ENCODE data around the gene PHF20. TPM values are rescaled to one million over a fixed set of nuclear protein-coding genes. Genes with fewer than 3 reads are reported as not detected.

The PHF20 gene
- total RNA-seq, 1 experiment from 2014 or later, result 56.7 TPM

DNA sequence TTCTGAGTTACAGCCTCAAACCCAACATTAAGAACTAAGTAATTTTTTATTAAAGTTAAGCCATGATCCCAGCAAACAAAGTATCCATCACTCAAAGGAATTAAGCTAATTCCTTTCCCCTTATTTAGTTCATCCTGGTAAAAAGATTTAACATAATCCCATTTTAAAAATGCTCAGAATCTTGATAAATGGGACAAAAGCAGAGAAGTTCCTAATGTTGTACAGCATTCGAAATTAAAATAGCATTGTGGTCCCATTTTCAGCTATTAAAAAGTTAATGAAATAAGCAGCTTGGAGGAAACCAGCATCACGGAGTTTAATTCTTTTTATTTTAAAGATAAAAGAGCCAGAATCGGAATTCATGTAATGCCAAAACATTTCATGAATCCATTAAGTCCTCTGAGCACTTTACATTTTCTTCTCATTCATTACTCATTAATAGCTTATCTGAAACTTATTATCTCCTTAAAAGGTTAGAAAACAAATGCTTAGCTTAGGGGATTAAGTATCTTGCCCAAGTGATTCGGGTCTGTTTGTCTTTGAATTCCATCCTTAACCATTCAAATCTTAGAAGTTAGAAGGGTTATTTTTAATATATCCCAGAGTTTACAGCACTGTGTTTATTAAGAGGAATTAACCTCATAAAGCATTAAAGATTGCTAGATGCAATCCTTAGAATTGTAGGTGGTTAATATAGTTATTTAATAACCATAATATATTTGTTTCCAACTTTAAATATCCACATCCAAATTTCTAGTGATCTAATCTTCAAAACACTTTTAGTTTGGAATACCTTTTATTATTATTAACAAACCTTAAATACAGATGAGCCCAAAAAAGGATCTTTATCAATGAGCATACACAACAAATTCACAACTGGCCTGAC is 41.0 kb upstream of the PHF20 start:
- no TSS peak for BruUV-seq (replicated peaks)
- TF ChIP-seq, protein P1, sequence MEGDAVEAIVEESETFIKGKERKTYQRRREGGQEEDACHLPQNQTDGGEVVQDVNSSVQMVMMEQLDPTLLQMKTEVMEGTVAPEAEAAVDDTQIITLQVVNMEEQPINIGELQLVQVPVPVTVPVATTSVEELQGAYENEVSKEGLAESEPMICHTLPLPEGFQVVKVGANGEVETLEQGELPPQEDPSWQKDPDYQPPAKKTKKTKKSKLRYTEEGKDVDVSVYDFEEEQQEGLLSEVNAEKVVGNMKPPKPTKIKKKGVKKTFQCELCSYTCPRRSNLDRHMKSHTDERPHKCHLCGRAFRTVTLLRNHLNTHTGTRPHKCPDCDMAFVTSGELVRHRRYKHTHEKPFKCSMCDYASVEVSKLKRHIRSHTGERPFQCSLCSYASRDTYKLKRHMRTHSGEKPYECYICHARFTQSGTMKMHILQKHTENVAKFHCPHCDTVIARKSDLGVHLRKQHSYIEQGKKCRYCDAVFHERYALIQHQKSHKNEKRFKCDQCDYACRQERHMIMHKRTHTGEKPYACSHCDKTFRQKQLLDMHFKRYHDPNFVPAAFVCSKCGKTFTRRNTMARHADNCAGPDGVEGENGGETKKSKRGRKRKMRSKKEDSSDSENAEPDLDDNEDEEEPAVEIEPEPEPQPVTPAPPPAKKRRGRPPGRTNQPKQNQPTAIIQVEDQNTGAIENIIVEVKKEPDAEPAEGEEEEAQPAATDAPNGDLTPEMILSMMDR (IDR thresholded peaks at IDR 0.05; ENCODE audit: unreplicated experiment), result no peak
- intact Hi-C loops (cut with micrococcal nuclease; ENCODE audit: unreplicated experiment), result no loop called here
- Mint-ChIP-seq H3K4me1 (ENCODE audit: low read depth, unreplicated experiment) (peaks cover 27% of the 10 kb centered on the region), H3K4me3 (ENCODE audit: low read depth, unreplicated experiment) (no peak overlapping the region), H3K27ac (ENCODE audit: unreplicated experiment) (peak overlapping the region; percentile 2), H3K9me3 (ENCODE audit: low read depth, unreplicated experiment) (no peaks in the 10 kb centered on the region), H3K27me3 (ENCODE audit: unreplicated experiment) (no peaks in the 10 kb centered on the region), H3K36me3 (ENCODE audit: insufficient read depth, unreplicated experiment) (peaks cover 96% of the 10 kb centered on the region)
- CTCF ChIA-PET, result interaction anchor here (0.8 to 1.2 kb wide), 2 partner anchors 8 to 31 kb away, joined by 3 to 4 read pairs; partner anchors contain the start of genes NFS1 and ROMO1
- no peak for DNase-seq

DNA sequence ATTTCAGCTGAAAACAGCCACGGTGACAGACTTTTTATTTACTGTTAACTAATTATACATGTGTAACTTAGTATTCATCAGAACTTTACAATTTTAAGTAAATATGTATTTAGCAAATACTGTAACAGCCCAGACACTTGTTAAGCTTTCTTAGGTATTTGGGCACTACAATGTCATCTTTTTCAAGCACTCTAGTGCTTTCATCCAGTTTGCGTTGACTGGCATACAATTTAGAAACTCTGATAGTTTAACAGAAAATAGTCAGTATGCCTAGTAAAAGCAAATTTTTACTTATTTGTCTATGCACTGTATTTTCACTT is 40.4 kb upstream of the PHF20 start:
- no peak overlapping the region for H3K4me3 Mint-ChIP-seq (ENCODE audit: low read depth, unreplicated experiment)
- no peak for DNase-seq
- CTCF ChIA-PET, result interaction anchor here (1.2 kb wide), 1 partner anchor 8 kb away, joined by 4 read pairs; no protein-coding TSS in a partner anchor
- H3K36me3 Mint-ChIP-seq (ENCODE audit: insufficient read depth, unreplicated experiment), result peaks cover 96% of the 10 kb centered on the region
- peaks cover 32% of the 10 kb centered on the region for H3K4me1 Mint-ChIP-seq (ENCODE audit: low read depth, unreplicated experiment)
- intact Hi-C loops (cut with micrococcal nuclease; ENCODE audit: unreplicated experiment), result no loop called here
- BruUV-seq (replicated peaks), result no TSS peak
- TF ChIP-seq, protein P1 (IDR thresholded peaks at IDR 0.05; ENCODE audit: unreplicated experiment), result no peak
- no peak overlapping the region for H3K27ac Mint-ChIP-seq (ENCODE audit: unreplicated experiment)
- H3K27me3 Mint-ChIP-seq (ENCODE audit: unreplicated experiment), result no peaks in the 10 kb centered on the region
- H3K9me3 Mint-ChIP-seq (ENCODE audit: low read depth, unreplicated experiment), result no peaks in the 10 kb centered on the region

DNA sequence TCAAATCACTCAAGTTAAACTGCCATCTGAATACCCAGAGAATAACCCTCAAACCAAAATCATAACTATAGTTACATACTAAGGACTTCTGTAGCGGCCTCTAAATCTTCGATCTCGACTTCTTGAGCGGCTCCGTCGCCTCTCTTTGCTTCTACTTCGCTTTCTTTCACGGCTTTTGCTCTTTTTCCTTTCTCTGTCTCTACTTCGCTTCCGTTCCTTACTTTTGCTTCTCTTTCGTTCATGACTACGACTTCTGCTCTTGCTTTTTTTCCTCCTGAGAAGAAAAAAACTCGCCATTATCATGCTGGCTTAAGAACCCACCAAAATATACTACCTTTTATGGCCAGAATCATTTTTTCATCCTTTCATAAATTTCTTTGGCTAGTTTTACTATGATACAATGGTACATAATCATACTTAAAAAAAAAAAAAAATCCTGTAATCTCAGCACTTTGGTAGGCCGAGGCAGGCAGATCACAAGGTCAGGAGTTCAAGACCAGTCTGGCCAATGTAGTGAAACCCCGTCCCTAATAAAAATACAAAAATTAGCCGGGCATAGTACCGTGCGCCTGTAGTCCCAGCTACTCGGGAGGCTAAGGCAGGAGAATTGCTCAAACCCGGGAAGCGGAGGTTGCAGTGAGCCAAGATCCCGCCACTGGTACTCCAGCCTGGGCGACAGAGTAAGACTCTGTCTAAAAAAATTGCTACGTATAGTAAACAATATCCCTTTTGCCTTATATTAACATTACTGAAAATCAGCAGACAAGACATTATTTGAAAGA is 39.8 kb upstream of the PHF20 start:
- intact Hi-C loops (cut with micrococcal nuclease; ENCODE audit: unreplicated experiment), result no loop called here
- Mint-ChIP-seq H3K4me3 (ENCODE audit: low read depth, unreplicated experiment) (no peak overlapping the region), H3K27ac (ENCODE audit: unreplicated experiment) (no peak overlapping the region), H3K4me1 (ENCODE audit: low read depth, unreplicated experiment) (peaks cover 32% of the 10 kb centered on the region), H3K9me3 (ENCODE audit: low read depth, unreplicated experiment) (no peaks in the 10 kb centered on the region), H3K27me3 (ENCODE audit: unreplicated experiment) (no peaks in the 10 kb centered on the region), H3K36me3 (ENCODE audit: insufficient read depth, unreplicated experiment) (peaks cover 96% of the 10 kb centered on the region)
- TF ChIP-seq, protein P1 (IDR thresholded peaks at IDR 0.05; ENCODE audit: unreplicated experiment), result no peak
- CTCF ChIA-PET, result no interaction called here
- DNase-seq, result no peak
- no TSS peak for BruUV-seq (replicated peaks)

- H3K9me3 Mint-ChIP-seq (ENCODE audit: low read depth, unreplicated experiment), result no peaks in the 10 kb centered on the region
- TF ChIP-seq, protein P1 (IDR thresholded peaks at IDR 0.05; ENCODE audit: unreplicated experiment), result no peak
- CTCF ChIA-PET, result interaction anchor here (0.6 kb wide), 1 partner anchor 756 kb away, joined by 4 read pairs; no protein-coding TSS in a partner anchor
- no peaks in the 10 kb centered on the region for H3K27me3 Mint-ChIP-seq (ENCODE audit: unreplicated experiment)
- BruUV-seq (replicated peaks), result no TSS peak
- intact Hi-C loops (cut with micrococcal nuclease; ENCODE audit: unreplicated experiment), result no loop called here
- H3K27ac Mint-ChIP-seq (ENCODE audit: unreplicated experiment), result no peak overlapping the region
- peaks cover 96% of the 10 kb centered on the region for H3K36me3 Mint-ChIP-seq (ENCODE audit: insufficient read depth, unreplicated experiment)
- peaks cover 32% of the 10 kb centered on the region for H3K4me1 Mint-ChIP-seq (ENCODE audit: low read depth, unreplicated experiment)
- no peak for DNase-seq
- H3K4me3 Mint-ChIP-seq (ENCODE audit: low read depth, unreplicated experiment), result no peak overlapping the region
Measured at GRCh38 chr20:35732644-35732982, 39.2 kb upstream of the PHF20 start.
